Osteoblast (primary cell): Measurements from ENCODE around the gene MICU1. TPM values are rescaled to one million over a fixed set of nuclear protein-coding genes. Genes with fewer than 3 reads are reported as not detected.
A peak's percentile ranks its signal among the peaks of the same experiment; 100 is the strongest.

Experiments
- DNase-seq: peaks from one replicate; pipeline ENCODE4 v3.0.0; 2011; ENCODE audit warnings: low spot score, mixed read lengths; ENCODE audit not compliant: insufficient read length; ENCODE audit errors: missing footprints
- H2AFZ ChIP-seq: 2 replicates; pipeline ENCODE4 v1.6.0; 2011; ENCODE audit warnings: mild to moderate bottlenecking, low read length
- H3K27ac ChIP-seq: 2 replicates; pipeline ENCODE4 v1.5.1; 2011; ENCODE audit warnings: mild to moderate bottlenecking, low read depth, low read length, moderate library complexity
- H3K27me3 ChIP-seq: 2 replicates; pipeline ENCODE4 v1.6.0; 2012; ENCODE audit warnings: mild to moderate bottlenecking, control low read depth, inconsistent platforms, low read length, moderate library complexity; ENCODE audit not compliant: insufficient read depth
- H3K36me3 ChIP-seq: 2 replicates; pipeline ENCODE4 v1.5.1; 2011; ENCODE audit warnings: mild to moderate bottlenecking, low read length, control low read depth, moderate library complexity; ENCODE audit not compliant: insufficient read depth
- H3K4me1 ChIP-seq: 2 replicates; pipeline ENCODE4 v1.5.1; 2011; ENCODE audit warnings: mild to moderate bottlenecking, low read length, control low read depth, moderate library complexity; ENCODE audit not compliant: insufficient read depth
- H3K4me2 ChIP-seq: 2 replicates; pipeline ENCODE4 v1.6.0; 2011; ENCODE audit warnings: mild to moderate bottlenecking, low read length; ENCODE audit not compliant: insufficient read depth
- H3K4me3 ChIP-seq: fragments of 200-600 bp; sonication (generic); 3 replicates; pipeline ENCODE4 v1.5.1; 2012; ENCODE audit warnings: mild to moderate bottlenecking, low read length, inconsistent platforms; ENCODE audit not compliant: insufficient read depth
- H3K79me2 ChIP-seq: 2 replicates; pipeline ENCODE4 v1.6.0; 2012; ENCODE audit warnings: mild to moderate bottlenecking, low read length, control low read depth, inconsistent platforms; ENCODE audit not compliant: insufficient read depth
- H3K9me3 ChIP-seq: 2 replicates; pipeline ENCODE4 v1.5.1; 2011; ENCODE audit warnings: low read depth, low read length, control low read depth
- H4K20me1 ChIP-seq: 2 replicates; pipeline ENCODE4 v1.6.0; 2012; ENCODE audit warnings: mild to moderate bottlenecking, low read length, control low read depth; ENCODE audit not compliant: insufficient read depth
- total RNA-seq: library from RNA; depleted of rRNA; stranded (reverse); fragments of >200 nt; gene quantifications from 2 replicates; pipeline ENCODE4 v1.2.3, GENCODE V29; 2012
- TF ChIP-seq, protein P1 (sequence below): IDR thresholded peaks from 2 replicates; pipeline ENCODE4 v1.5.1; 2011; ENCODE audit warnings: mild to moderate bottlenecking, low read depth, low read length, moderate library complexity; ENCODE audit errors: extremely low read depth

The MICU1 gene
- total RNA-seq, 1 donor: 79.6 TPM

- H3K4me3 ChIP-seq: no peak overlapping the region
- peaks cover 51% of the 10 kb centered on the region for H3K36me3 ChIP-seq
- no peak overlapping the region for H3K4me2 ChIP-seq
- H3K4me1 ChIP-seq: peaks cover 30% of the 10 kb centered on the region
- TF ChIP-seq, protein P1, sequence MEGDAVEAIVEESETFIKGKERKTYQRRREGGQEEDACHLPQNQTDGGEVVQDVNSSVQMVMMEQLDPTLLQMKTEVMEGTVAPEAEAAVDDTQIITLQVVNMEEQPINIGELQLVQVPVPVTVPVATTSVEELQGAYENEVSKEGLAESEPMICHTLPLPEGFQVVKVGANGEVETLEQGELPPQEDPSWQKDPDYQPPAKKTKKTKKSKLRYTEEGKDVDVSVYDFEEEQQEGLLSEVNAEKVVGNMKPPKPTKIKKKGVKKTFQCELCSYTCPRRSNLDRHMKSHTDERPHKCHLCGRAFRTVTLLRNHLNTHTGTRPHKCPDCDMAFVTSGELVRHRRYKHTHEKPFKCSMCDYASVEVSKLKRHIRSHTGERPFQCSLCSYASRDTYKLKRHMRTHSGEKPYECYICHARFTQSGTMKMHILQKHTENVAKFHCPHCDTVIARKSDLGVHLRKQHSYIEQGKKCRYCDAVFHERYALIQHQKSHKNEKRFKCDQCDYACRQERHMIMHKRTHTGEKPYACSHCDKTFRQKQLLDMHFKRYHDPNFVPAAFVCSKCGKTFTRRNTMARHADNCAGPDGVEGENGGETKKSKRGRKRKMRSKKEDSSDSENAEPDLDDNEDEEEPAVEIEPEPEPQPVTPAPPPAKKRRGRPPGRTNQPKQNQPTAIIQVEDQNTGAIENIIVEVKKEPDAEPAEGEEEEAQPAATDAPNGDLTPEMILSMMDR: no peak
- DNase-seq: no peak
- H4K20me1 ChIP-seq: peaks cover 3% of the 10 kb centered on the region
- no peak overlapping the region for H2AFZ ChIP-seq
- H3K79me2 ChIP-seq: no peaks in the 10 kb centered on the region
- H3K9me3 ChIP-seq: no peaks in the 10 kb centered on the region
- no peaks in the 10 kb centered on the region for H3K27me3 ChIP-seq
- H3K27ac ChIP-seq: no peak overlapping the region
Observed at GRCh38 chr10:72337722-72338121, 288.2 kb downstream of the MICU1 start.

DNA sequence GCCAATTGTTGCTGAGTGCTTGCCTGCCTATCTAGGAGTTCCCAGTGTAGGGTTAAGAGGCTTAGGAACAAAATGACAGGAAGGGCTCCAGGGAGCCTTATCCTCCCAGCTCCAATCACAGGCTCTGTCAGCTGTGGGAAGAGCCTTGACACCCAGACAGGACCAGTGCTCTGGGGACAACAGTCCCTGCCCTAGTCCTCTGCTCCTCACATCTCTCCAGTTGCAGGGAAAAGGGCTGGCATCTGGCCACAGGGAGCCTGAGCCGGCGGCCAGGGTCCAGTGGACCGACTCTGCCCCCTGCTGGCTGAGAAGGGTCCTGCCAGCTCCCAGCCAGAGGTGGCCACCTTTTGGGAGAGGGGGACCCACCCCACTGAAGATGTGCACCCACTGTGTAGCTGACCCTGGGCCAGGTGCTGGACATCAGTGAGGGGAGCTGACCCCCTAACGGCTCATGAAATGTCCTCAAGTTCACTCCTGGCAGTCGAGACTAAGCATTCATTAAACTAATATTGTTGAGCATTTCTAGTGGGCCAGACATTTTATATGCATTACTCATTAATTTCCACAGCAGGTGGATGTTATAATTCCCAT lies 288.7 kb downstream of the MICU1 start:
- peak; percentile 87 for DNase-seq
- H3K4me3 ChIP-seq: no peak overlapping the region
- peaks cover 30% of the 10 kb centered on the region for H3K4me1 ChIP-seq
- H2AFZ ChIP-seq: no peak overlapping the region
- H3K27ac ChIP-seq: peak overlapping the region; percentile 91
- H3K36me3 ChIP-seq: peaks cover 51% of the 10 kb centered on the region
- peaks cover 3% of the 10 kb centered on the region for H4K20me1 ChIP-seq
- no peaks in the 10 kb centered on the region for H3K9me3 ChIP-seq
- no peaks in the 10 kb centered on the region for H3K27me3 ChIP-seq
- no peaks in the 10 kb centered on the region for H3K79me2 ChIP-seq
- H3K4me2 ChIP-seq: no peak overlapping the region
- TF ChIP-seq, protein P1: peak; percentile 94

- Histone ChIP-seq H3K36me3 (peaks cover 51% of the 10 kb centered on the region), H3K4me1 (peaks cover 37% of the 10 kb centered on the region), H2AFZ (no peak overlapping the region), H3K4me2 (no peak overlapping the region), H3K79me2 (no peaks in the 10 kb centered on the region), H3K4me3 (no peak overlapping the region), H3K27me3 (no peaks in the 10 kb centered on the region), H4K20me1 (peaks cover 3% of the 10 kb centered on the region), H3K9me3 (no peaks in the 10 kb centered on the region), H3K27ac (peak overlapping the region; percentile 91)
- no peak for DNase-seq
- TF ChIP-seq, protein P1: no peak
Observed at GRCh38 chr10:72336259-72337038, 289.4 kb downstream of the MICU1 start.

DNA sequence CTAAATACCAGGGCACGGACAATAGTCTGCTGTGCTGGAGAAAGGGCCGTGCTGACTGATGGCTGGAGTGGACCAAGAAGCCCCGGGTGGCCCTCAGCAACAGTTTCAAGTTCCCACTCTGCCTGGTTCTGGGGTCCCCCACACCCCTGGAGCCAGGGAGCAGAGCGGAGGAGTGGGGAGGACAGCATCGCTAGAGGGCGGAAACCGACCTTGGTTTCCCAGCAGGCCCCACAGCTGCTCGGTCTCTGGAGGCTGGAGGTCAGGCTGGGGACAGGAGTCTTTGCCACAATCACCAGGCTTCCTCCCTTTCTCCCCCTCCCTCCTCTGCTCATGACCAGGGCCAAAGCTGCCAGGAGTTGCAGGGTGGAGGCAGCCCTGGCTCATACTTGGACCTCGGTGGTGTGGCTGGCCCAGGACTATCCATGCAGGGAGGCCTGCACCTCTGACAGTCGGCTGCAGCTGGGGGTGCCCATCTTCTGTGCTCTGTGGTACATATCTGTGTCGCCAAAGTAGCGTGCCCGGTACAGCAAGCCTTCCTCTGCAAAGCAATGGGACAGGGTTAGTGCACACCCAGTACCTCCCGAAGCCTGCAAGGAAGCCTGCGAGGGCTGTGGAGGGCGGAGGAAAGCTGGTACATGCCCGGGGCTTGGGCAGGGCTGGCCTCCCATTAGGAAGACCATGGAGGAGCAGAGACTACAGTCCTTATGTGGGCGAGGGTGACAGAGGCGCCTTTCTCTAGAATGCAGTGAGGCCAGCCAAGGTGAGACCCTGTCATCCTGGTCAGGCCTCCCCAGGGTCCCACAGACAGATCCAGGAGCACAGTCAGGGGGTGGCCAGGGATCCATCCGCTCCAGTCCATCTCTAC lies 290.3 kb downstream of the MICU1 start:
- Histone ChIP-seq H4K20me1 (peaks cover 3% of the 10 kb centered on the region), H3K79me2 (no peaks in the 10 kb centered on the region), H3K9me3 (no peaks in the 10 kb centered on the region), H3K4me1 (peaks cover 43% of the 10 kb centered on the region), H2AFZ (peak overlapping the region; percentile 31), H3K4me3 (peak overlapping the region; percentile 25), H3K27ac (peak overlapping the region; percentile 91), H3K4me2 (peak overlapping the region; percentile 52), H3K36me3 (peaks cover 44% of the 10 kb centered on the region), H3K27me3 (no peaks in the 10 kb centered on the region)
- TF ChIP-seq, protein P1: no peak
- DNase-seq: peak; percentile 93
